GM21529 (cell line): ENCODE results near the gene MAML2.

ENCODE experiments used
- ATAC-seq: cut with Tn5 transposase; IDR thresholded peaks from one replicate; pipeline ENCODE4 v1.9.1; 2021; ENCODE audit not compliant: unreplicated experiment

The MAML2 gene

GRCh38 chr11:95996621-95997235 lies 346.3 kb downstream of the MAML2 start:
- ATAC-seq: no peak

- ATAC-seq: no peak
These were observed 348.7 kb downstream of the MAML2 start for GRCh38 chr11:95994329-95994728.

DNA sequence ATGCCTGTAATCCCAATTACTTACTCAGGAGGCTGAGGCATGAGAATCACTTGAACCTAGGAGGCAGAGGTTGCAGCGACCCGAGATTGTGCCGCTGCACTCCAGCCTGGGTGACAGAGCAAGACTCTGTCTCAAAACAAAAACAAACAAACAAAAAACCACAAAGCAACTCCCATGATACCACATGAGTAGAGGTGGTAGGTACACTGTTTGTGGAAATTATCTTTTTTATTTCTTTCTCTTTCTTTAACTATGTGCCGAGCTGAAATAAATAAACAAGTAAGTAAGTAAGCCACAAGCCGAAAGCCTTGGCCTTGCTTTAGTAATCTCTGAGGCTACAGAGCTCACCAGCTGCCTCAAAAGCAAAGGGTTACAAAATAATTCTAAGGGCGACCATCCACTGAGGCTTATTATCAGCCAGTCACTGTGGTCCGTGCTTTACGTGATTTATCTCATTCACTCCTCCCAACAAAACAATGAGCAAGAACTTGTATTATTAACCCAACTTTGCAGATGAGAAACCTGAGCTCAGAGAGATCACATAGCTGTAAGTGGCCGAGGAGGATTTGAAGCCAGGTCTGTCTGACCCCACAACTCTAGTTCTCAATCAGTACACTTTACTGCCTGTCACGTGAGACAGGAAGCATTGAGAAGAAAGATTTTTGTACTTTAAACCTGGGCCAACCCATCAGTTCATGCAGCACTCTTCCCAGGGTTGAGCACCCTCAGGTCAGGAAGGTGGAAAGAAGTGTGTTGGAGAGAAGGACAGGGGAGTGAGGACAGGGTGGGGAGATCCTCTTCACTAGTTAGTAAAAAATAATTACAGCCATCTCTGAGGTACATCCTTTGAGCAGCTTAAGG lies 349.3 kb downstream of the MAML2 start:
- no peak for ATAC-seq

DNA sequence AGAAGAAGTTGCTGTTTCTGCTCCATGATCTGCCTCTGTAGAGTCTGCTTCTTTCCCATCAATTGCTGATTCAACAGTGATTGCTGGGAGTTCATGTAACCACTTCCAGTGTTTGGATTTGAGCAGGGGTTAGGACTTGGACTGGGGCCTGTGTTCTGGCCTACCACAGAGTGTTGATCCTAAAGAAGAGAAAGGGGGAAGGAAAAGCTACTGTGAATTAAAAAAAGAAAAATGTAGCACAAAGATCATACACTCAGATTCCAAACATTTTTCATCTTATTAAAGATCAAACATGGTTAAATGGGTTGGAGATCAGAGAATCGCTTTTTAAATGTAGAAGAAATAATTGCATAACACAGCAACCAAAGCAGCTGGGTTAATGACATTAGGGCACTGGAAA lies 351.4 kb downstream of the MAML2 start:
- ATAC-seq: no peak

DNA sequence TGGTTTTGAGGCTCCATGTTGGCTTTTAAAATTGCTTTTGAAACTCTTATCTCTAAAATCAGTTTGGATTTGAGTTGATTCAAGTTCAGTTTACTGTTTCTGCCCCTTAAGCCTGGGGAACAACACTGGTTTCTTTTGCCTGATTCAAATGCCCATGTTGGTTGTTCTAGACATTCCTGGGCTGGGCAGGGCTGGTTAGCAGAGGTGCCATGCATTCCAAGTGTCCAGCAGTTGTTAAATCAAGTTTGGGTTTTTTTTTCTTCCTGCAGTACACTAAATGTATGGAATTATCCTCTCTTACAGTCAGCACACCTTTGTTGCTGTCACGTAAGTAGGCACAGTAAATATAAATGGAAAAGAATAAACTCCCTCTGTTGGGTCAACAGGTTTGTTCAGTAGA lies 351.9 kb downstream of the MAML2 start:
- ATAC-seq: no peak

- ATAC-seq: no peak
These were observed 353.2 kb downstream of the MAML2 start for GRCh38 chr11:95989780-95990179.

- no peak for ATAC-seq
These were observed 353.9 kb downstream of the MAML2 start for GRCh38 chr11:95989076-95989605.

GRCh38 chr11:95985174-95985808 lies 357.7 kb downstream of the MAML2 start:
- no peak for ATAC-seq

DNA sequence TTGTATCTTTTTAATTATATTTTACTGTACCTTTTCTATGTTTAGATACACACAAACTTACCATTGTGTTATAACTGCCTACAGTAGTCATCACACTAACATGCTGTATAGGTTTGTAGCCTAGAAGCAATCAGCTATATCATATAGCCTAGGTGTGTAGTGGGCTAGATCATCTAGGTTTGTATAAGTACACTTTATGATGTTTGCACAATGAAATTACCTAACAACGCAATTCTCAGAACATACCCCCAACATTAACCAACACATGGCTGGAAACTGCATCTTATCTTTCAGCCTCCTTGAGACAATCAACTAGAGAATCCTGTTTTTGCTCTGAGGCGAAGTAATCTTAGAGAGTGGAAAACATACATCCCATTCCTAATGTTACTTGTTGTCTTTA lies 358.9 kb downstream of the MAML2 start:
- no peak for ATAC-seq

DNA sequence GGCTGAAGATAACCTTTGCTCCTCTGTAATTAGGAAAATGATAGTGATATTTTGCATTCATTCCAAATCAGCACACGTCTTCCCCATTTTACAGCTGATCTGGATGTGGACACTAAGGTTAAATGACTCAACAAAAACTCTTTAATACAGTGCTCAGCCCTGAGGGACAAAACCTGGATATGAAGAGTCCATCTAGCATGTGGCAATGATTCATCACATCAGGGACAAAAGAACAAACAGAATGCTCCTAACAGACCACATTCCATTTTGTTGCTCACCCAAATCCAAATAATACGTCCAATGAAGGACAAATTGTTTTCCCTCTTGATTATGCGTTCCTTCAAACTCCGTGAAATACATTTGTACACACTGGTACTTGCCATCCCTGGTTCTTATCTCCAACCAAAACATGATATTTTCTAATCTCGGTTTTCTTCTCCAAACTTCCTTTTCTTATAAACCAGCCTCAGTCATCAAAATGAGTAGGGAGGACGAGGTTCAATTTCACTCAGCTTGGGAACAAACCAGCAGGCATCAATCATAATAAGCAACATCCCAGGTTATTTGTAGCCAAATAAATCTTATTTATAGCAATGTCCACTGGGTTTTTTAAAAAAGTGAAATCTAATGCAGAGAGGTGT lies 365.3 kb downstream of the MAML2 start:
- ATAC-seq: no peak

- no peak for ATAC-seq
These were observed 366.4 kb downstream of the MAML2 start for GRCh38 chr11:95976550-95976949.

DNA sequence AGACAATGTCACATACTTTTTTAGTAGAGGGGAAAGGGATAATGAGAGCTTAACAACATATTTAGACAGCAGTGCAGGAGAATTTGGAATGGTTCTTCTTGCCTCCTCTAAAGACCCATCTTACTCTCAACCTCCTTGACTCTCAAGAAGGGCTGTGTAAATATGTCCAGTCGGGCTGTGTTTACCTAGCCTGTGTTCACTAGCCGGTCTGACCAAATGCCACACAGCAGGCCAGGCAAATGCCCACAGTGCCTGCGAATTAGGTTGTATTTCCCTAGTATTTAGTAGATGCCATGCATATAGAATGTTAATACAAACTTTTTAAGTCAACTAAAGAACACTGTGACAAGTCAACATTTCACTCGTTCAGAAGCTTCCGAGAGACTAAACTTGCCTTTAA lies 367.7 kb downstream of the MAML2 start:
- ATAC-seq: no peak

DNA sequence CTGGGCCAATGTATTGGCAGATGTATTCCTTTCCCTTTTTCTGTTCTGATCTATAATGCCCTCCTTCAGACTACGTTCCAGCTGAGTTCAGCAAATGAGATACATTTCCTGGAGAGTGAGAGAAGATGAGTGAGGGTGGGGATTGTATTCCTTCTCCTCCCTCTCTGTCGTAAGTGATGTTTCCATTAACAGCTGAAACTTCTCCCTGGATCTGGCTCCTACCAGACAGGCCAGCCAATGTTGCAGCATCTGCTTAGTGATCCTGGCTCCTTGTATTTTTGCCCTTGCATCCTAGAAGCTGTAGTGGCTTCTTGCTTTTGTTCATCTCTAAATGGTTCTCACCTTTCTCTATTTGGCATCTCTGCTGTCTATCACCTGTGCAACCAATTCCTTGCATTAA lies 370.9 kb downstream of the MAML2 start:
- no peak for ATAC-seq

DNA sequence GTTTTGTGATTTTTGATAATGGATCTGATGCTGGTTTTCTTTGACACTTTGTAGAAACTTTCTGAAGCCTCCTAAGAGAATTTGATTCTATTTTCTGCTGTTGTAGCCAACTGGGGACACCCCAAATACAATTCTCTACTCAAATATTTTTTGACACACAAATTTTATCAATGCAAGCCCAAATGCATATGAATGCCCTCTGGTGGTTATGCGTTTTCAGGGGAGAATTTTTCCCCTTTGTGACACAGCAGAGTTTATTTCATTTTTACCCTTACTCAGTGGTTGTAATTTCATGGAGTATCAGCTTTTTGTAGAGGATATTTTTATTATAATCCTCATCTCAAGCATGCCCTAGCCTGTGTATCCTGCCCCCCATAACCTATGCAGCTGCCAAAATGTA lies 374.4 kb downstream of the MAML2 start:
- no peak for ATAC-seq

DNA sequence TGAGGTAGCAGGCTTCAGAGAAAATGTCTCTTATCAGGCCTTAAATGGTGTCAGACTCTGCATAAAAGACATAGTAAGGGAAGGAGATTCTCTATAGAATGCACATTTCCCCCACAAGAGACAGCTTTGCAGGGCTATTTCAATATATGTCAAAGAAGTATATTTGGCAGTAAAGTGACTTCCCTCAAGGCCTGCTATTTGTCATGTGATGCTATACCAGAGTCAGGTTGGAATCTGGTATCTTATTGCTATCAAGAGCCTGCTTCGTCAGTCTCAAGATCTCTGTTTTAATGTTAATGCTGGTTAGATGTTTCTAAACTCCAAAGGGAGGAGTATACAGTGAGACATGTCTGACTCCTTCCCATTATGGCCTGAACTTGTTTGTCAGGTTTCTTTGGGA lies 378.7 kb downstream of the MAML2 start:
- no peak for ATAC-seq

DNA sequence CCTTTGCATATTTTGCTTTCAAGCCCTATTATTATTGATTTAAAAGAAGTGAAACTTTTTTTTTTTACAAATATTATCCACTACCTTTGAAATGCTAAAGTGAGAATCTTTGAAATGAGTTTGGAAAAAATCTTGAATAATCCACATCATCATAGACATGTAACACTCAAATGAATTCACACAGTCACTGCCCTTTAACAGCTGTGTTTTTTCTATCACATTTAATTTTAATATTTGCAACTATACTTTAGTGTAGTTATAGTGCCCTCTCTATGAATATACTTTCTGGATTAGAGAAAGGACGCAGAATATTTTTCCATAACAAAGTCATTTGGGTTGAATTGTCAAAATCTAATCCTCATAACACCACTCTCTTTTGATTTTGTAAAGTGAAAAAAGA lies 381.2 kb downstream of the MAML2 start:
- no peak for ATAC-seq

GRCh38 chr11:95950905-95951304 lies 392.1 kb downstream of the MAML2 start:
- no peak for ATAC-seq

DNA sequence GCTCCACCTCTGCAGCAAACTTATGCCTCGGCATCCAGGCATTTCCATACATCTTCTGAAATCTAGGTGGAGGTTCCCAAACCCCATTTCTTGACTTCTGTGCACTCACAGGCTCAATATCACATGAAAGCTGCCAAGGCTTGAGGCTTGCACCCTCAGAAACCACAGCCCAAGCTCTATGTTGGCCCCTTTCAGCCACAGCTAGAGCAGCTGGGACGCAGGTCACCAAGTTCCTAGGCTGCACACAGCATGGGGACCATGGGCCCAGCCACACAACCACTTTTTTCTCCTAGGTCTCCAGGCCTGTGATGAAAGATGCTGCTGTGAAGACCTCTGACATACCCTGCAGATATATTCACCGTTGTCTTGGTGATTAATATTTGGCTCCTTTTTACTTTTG lies 394.4 kb downstream of the MAML2 start:
- ATAC-seq: no peak

- no peak for ATAC-seq
These were observed 398.4 kb downstream of the MAML2 start for GRCh38 chr11:95944623-95945022.

- ATAC-seq: no peak
These were observed 399.4 kb downstream of the MAML2 start for GRCh38 chr11:95943546-95943945.

DNA sequence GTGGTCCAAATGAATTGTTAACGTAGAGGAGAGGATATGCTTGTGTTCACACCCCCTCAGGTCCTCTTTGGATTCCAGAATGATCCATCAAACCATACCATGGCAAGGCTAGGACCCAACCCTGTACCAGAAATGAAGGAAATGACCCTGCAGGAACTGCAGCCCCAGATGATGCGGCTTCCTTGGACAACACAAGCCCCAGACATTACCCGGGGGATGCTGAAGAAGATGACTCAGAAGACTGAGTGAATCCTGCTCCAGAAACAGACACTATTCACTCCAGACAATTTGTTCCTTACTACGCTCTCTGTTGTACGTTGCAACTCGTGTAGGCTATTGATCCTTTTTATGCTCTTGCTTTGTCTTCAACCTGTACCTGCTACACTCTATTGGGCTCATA lies 403.9 kb downstream of the MAML2 start:
- ATAC-seq: no peak
